NCI-H69 (cell line): ENCODE measurements around the gene PLA2G7.
A peak's percentile ranks its signal among the peaks of the same experiment; 100 is the strongest.

Experiments
- DNase-seq: peaks from one replicate; lab custom pipeline; 2025; lab: John Stamatoyannopoulos, UW

Gene PLA2G7

GRCh38 chr6:46688966-46689335 lies 46.2 kb downstream of the PLA2G7 start:
- DNase-seq: no peak

GRCh38 chr6:46688117-46688965 lies 46.8 kb downstream of the PLA2G7 start:
- DNase-seq: no peak

DNA sequence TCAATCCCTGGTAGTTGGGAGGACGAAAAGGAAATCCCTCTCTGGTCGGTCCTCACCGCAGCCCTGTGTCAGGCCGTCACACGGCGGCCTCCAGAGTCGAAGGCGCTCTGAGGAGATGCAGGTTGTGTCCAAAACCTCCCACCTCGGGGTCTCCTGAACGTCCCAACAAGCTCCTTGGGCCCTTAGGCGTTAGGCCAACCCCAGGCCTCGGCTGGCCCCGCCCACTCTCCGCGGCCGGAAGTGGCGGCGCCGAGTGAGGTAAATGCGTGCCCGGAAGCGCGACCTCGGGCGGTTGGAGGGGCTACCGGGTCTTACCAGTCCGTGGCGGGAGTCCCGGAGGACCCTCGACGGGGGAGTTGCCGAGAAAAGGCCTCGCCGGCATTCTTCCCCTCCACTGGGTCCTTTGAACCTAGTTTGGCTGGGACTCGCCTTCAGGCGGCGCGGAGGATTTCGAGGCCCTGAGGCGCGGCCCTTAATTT lies 47.5 kb downstream of the PLA2G7 start, which contains the start of gene TDRD6:
TSS of gene TDRD6 (plus strand) at position 267 of the 479 bp plus-strand sequence. CDS start 244 bp downstream, outside the sequence.
- DNase-seq: no peak

- DNase-seq: no peak
These were observed 50.4 kb downstream of the PLA2G7 start for GRCh38 chr6:46684771-46685170.

- peak; percentile 21 for DNase-seq
These were observed 57.9 kb downstream of the PLA2G7 start for GRCh38 chr6:46677314-46677654.

DNA sequence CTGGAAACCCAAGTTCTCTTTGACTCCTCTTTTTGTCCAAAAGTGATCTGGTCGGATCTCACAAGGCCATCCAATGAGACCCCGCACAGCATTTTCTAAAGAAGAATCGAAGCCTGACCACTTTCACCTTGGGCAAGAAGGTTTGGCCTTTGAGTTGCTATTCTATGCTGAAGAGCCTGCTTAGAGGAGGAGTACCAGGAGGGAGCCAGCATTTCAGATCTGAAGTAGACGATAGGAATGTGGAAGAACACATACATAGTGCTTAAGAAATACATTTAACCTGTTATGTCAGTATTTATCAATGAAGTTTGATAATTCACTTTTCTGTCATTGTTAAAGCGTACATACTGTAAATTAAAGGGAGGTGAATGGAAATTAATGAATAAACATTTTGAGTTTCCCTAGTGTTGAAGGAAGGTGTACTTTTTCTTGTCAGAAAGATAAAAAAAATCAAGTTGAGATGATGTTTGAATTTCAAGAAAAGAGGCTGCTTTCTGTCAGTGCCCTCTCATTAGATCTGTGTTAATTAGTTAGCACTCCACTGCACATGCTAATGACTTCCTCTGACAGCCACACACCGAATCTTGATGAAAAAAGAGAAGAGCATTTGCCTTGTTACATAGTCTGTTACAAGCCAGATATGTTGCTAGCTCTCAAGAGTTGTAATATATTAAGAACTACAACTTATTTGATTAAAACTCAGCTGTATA lies 58.4 kb downstream of the PLA2G7 start:
- peak; percentile 22 for DNase-seq

GRCh38 chr6:46674410-46674809 lies 60.8 kb downstream of the PLA2G7 start:
- DNase-seq: no peak

- DNase-seq: no peak
These were observed 67.8 kb downstream of the PLA2G7 start for GRCh38 chr6:46667377-46667776.

GRCh38 chr6:46661483-46661882 lies 73.7 kb downstream of the PLA2G7 start:
- no peak for DNase-seq

DNA sequence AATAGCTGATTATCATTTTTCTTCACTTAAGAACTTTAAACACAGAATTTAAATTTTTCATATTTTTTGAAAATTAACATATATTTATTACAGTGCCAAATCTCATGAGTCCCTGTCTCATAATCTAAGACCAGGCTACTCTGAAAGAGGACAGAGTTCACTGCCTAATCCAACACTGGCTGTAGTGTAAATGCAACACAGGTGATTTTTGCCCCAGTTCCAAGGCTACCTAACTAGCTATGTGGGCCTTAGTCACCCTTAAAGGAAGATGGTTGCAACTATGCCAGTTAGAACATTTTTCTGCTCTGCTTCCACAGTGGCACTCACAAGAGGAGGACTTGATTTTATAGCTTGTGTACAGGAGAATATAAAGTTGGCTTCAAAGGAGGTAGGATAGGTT lies 77.5 kb downstream of the PLA2G7 start:
- DNase-seq: no peak

DNA sequence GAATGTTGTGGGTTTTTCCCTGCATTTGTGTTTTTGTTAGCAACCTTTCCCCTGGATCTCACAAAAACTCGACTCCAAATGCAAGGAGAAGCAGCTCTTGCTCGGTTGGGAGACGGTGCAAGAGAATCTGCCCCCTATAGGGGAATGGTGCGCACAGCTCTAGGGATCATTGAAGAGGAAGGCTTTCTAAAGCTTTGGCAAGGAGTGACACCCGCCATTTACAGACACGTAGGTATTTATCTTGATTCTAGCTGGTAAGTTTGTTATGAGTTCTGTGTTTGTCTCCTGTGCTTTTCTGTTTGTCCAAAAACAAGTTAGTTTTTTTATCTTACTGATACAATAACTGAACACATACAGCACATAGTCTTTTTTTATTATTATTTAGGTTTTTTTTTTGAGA lies 79.4 kb downstream of the PLA2G7 start:
- DNase-seq: peak; percentile 54
